IMR-90 (cell line): ENCODE measurements around the gene SLC39A11. TPM values are rescaled to one million over a fixed set of nuclear protein-coding genes. Genes with fewer than 3 reads are reported as not detected.

ENCODE experiments used
- ATAC-seq: fragments of 200-7000 bp; cut with Tn5 transposase; 2 replicates; pipeline ENCODE4 v1.9.1; 2020; ENCODE audit warnings: low read depth, mild to moderate bottlenecking, moderate library complexity
- BruUV-seq: library from RNA; stranded (reverse); fragments of 400-500 nt; replicated peaks from 2 replicates; lab custom pipeline; 2021; lab: Mats Ljungman, UMichigan
- CTCF ChIA-PET: fragments of 300-600 bp; formaldehyde crosslinking; extraction: SDS; loops from one replicate; lab custom pipeline; 2021; ENCODE audit warnings: antibody characterized with exemption; lab: Yijun Ruan, JAX
- POLR2A ChIA-PET: fragments of 300-600 bp; sonication (Branson Sonifier 250); formaldehyde crosslinking; loops from one replicate; lab custom pipeline; 2022; ENCODE audit warnings: antibody characterized with exemption; ENCODE audit not compliant: unreplicated experiment; lab: Charles Lee
- DNase-seq: peaks from one replicate; pipeline ENCODE4 v3.0.0; 2013
- H2AFZ ChIP-seq: replicated peaks from 2 replicates; pipeline ENCODE3; 2013; ENCODE audit warnings: low read length, mild to moderate bottlenecking; ENCODE audit not compliant: poor library complexity
- H2AK5ac ChIP-seq: 2 replicates; pipeline ENCODE4 v1.6.1; 2013; ENCODE audit warnings: low read depth, low read length, inconsistent platforms
- H2AK9ac ChIP-seq: replicated peaks from 2 replicates; pipeline ENCODE3; 2013; ENCODE audit warnings: mild to moderate bottlenecking, low read depth, low read length, moderate library complexity; ENCODE audit not compliant: poor library complexity
- H2BK120ac ChIP-seq: 2 replicates; pipeline ENCODE4 v1.6.1; 2013; ENCODE audit warnings: low read depth, low read length, inconsistent platforms
- H2BK15ac ChIP-seq: 3 replicates; pipeline ENCODE4 v1.6.1; 2013; ENCODE audit warnings: low read depth, low read length, inconsistent platforms
- H2BK20ac ChIP-seq: 2 replicates; pipeline ENCODE4 v1.6.1; 2013; ENCODE audit warnings: low read depth, mild to moderate bottlenecking, inconsistent platforms, low read length, moderate library complexity
- H2BK5ac ChIP-seq: 2 replicates; pipeline ENCODE4 v1.6.1; 2013; ENCODE audit warnings: mild to moderate bottlenecking, low read depth, low read length, inconsistent platforms; ENCODE audit not compliant: poor library complexity, severe bottlenecking
- H3K14ac ChIP-seq: replicated peaks from 2 replicates; pipeline ENCODE4 v1.6.1; 2013; ENCODE audit warnings: low read depth, low read length, inconsistent platforms
- H3K18ac ChIP-seq: 2 replicates; pipeline ENCODE4 v1.6.1; 2013; ENCODE audit warnings: low read depth, low read length, control low read depth
- H3K23ac ChIP-seq: 2 replicates; pipeline ENCODE4 v1.6.1; 2013; ENCODE audit warnings: low read depth, low read length, inconsistent platforms
- H3K27ac ChIP-seq: 2 replicates; pipeline ENCODE4 v1.5.1; 2013; ENCODE audit warnings: mild to moderate bottlenecking, control low read depth, low read length; ENCODE audit not compliant: insufficient read depth
- H3K27me3 ChIP-seq: 2 replicates; pipeline ENCODE4 v1.6.1; 2013; ENCODE audit warnings: low read length; ENCODE audit not compliant: control insufficient read depth, insufficient read depth
- H3K36me3 ChIP-seq: 2 replicates; pipeline ENCODE4 v1.6.1; 2013; ENCODE audit warnings: low read length, mixed read lengths; ENCODE audit not compliant: control insufficient read depth, insufficient read depth
- H3K4ac ChIP-seq: 2 replicates; pipeline ENCODE4 v1.6.1; 2013; ENCODE audit warnings: low read depth, low read length, inconsistent platforms
- H3K4me1 ChIP-seq: 2 replicates; pipeline ENCODE4 v1.6.1; 2013; ENCODE audit warnings: low read length, mixed read lengths; ENCODE audit not compliant: control insufficient read depth, insufficient read depth
- H3K4me2 ChIP-seq: 2 replicates; pipeline ENCODE4 v1.6.1; 2013; ENCODE audit warnings: low read depth, mild to moderate bottlenecking, control low read depth, low read length, moderate library complexity
- H3K4me3 ChIP-seq: 2 replicates; pipeline ENCODE4 v1.5.1; 2013; ENCODE audit warnings: low read depth, mild to moderate bottlenecking, control low read depth, low read length, moderate library complexity; ENCODE audit not compliant: insufficient read depth
- H3K56ac ChIP-seq: 2 replicates; pipeline ENCODE4 v1.6.1; 2013; ENCODE audit warnings: low read length, inconsistent platforms; ENCODE audit not compliant: insufficient read depth; ENCODE audit errors: extremely low read depth
- H3K79me1 ChIP-seq, 2 experiments: 2 replicates each; pipeline ENCODE4 v1.6.1; 2013; ENCODE audit warnings: low read length in 2 of 2, inconsistent platforms in 1 of 2, low read depth in 1 of 2
- H3K9ac ChIP-seq: 2 replicates; pipeline ENCODE4 v1.6.1; 2013; ENCODE audit warnings: low read depth, low read length, control low read depth
- H3K9me1 ChIP-seq: 2 replicates; pipeline ENCODE4 v1.6.1; 2013; ENCODE audit warnings: low read length, inconsistent platforms; ENCODE audit not compliant: insufficient read depth
- H3K9me3 ChIP-seq: 2 replicates; pipeline ENCODE4 v1.6.1; 2013; ENCODE audit warnings: low read length; ENCODE audit not compliant: control insufficient read depth, insufficient read depth
- H4K20me1 ChIP-seq: 2 replicates; pipeline ENCODE4 v1.6.1; 2013; ENCODE audit warnings: low read length, inconsistent platforms; ENCODE audit not compliant: insufficient read depth
- H4K5ac ChIP-seq: 2 replicates; pipeline ENCODE4 v1.6.1; 2013; ENCODE audit warnings: mild to moderate bottlenecking, low read depth, low read length, control low read depth
- H4K8ac ChIP-seq, 2 experiments: 2 replicates each; pipeline ENCODE4 v1.6.1; 2013; ENCODE audit warnings: low read depth in 2 of 2, low read length in 2 of 2, control low read depth in 1 of 2, inconsistent platforms in 1 of 2
- H4K91ac ChIP-seq: 2 replicates; pipeline ENCODE4 v1.6.1; 2013; ENCODE audit warnings: low read depth, low read length, inconsistent platforms; ENCODE audit not compliant: insufficient read depth
- BHLHE40 ChIP-seq: fragments of 150-350 bp; IDR thresholded peaks from 2 replicates; pipeline ENCODE4 v1.6.1; 2016; ENCODE audit warnings: mild to moderate bottlenecking, low read depth, low read length
- CEBPB ChIP-seq: IDR thresholded peaks from 2 replicates; pipeline ENCODE4 v1.6.1; 2012; ENCODE audit warnings: low read depth, low read length, improper control_type of control experiment
- CHD1 ChIP-seq: IDR thresholded peaks from 2 replicates; pipeline ENCODE4 v1.6.1; 2012; ENCODE audit warnings: low read depth, low read length, improper control_type of control experiment
- FOS ChIP-seq: fragments of 150-350 bp; IDR thresholded peaks from 2 replicates; pipeline ENCODE4 v1.6.1; 2016; ENCODE audit warnings: low read depth, low read length
- MAFK ChIP-seq: IDR thresholded peaks from 2 replicates; pipeline ENCODE4 v1.6.1; 2012; ENCODE audit warnings: low read depth, low read length, improper control_type of control experiment
- MAZ ChIP-seq: IDR thresholded peaks from 2 replicates; pipeline ENCODE4 v1.6.1; 2012; ENCODE audit warnings: low read depth, mild to moderate bottlenecking, low read length, improper control_type of control experiment, moderate library complexity, borderline replicate concordance
- MXI1 ChIP-seq: IDR thresholded peaks from 2 replicates; pipeline ENCODE4 v1.6.1; 2012; ENCODE audit warnings: low read depth, mild to moderate bottlenecking, low read length, moderate library complexity, borderline replicate concordance
- NFE2L2 ChIP-seq: fragments of 150-350 bp; IDR thresholded peaks from 2 replicates; pipeline ENCODE4 v1.6.1; 2016; ENCODE audit warnings: low read depth, mild to moderate bottlenecking, low read length
- POLR2A ChIP-seq: IDR thresholded peaks from 2 replicates; pipeline ENCODE4 v1.6.1; 2012; ENCODE audit warnings: mild to moderate bottlenecking, low read depth, low read length
- RAD21 ChIP-seq: IDR thresholded peaks from 2 replicates; pipeline ENCODE4 v1.6.1; 2012; ENCODE audit warnings: low read length, improper control_type of control experiment
- RCOR1 ChIP-seq: IDR thresholded peaks from 2 replicates; pipeline ENCODE4 v1.6.1; 2012; ENCODE audit warnings: mild to moderate bottlenecking, low read length, improper control_type of control experiment; ENCODE audit not compliant: insufficient replicate concordance
- RFX5 ChIP-seq: IDR thresholded peaks from 2 replicates; pipeline ENCODE4 v1.8.0; 2012; ENCODE audit warnings: low read depth, mild to moderate bottlenecking, low read length, moderate library complexity
- SMC3 ChIP-seq: fragments of 150-350 bp; IDR thresholded peaks from 2 replicates; pipeline ENCODE4 v1.6.1; 2016; ENCODE audit warnings: low read depth, mild to moderate bottlenecking, antibody characterized with exemption, low read length, moderate library complexity
- WGBS, 2 experiments: methylation state at CpG; one replicate each; pipeline versions ENCODE4 v1.1.5 to v1.1.7; 2013; ENCODE audit warnings: missing lambda C conversion rate in 2 of 2; ENCODE audit not compliant: insufficient read length in 1 of 2; ENCODE audit errors: extremely low coverage in 2 of 2; 5-methylcytosine and 5-hydroxymethylcytosine counted together
- dilution Hi-C: fragments of 300-500 bp; cut with HindIII; formaldehyde crosslinking; loops from one replicate; pipeline ENCODE4 v1.14.3; 2018; ENCODE audit warnings: low sequenced_read_pairs; ENCODE audit not compliant: unreplicated experiment
- in situ Hi-C: fragments of 300-500 bp; cut with MboI; formaldehyde crosslinking; loops from 3 replicates; pipeline ENCODE4 v1.14.3; 2019; ENCODE audit warnings: low sequenced_read_pairs, inconsistent platforms, mixed read lengths
- intact Hi-C: fragments of 100-400 bp; cut with micrococcal nuclease; formaldehyde crosslinking; loops from 2 replicates; pipeline ENCODE4 v1.10.0; 2022
- polyA plus RNA-seq, 3 experiments: library from polyadenylated mRNA; depleted of rRNA; stranded (reverse); fragments of >200 nt; gene quantifications; 2 replicates each; pipeline ENCODE4 v1.2.3, GENCODE V29; 2012; ENCODE audit warnings: low replicate concordance in 1 of 3
- total RNA-seq: library from RNA; depleted of rRNA; stranded (reverse); fragments of >200 nt; gene quantifications from 2 replicates; pipeline ENCODE4 v1.2.3, GENCODE V29; 2012
- TF ChIP-seq, protein P1 (sequence below): conservative IDR thresholded peaks from 2 replicates; pipeline ENCODE4 v1.5.1; 2012; ENCODE audit warnings: mild to moderate bottlenecking, low read depth, low read length, improper control_type of control experiment
- TF ChIP-seq, protein P2 (sequence below): fragments of 150-350 bp; IDR thresholded peaks from 2 replicates; pipeline ENCODE4 v1.6.1; 2017; ENCODE audit warnings: mild to moderate bottlenecking, antibody characterized with exemption, low read length, low read depth

The SLC39A11 gene
- total and polyA plus RNA-seq, 2 of the 4 experiments (the other 2 are of a cell fraction) = 8.8 to 14.3 TPM

DNA sequence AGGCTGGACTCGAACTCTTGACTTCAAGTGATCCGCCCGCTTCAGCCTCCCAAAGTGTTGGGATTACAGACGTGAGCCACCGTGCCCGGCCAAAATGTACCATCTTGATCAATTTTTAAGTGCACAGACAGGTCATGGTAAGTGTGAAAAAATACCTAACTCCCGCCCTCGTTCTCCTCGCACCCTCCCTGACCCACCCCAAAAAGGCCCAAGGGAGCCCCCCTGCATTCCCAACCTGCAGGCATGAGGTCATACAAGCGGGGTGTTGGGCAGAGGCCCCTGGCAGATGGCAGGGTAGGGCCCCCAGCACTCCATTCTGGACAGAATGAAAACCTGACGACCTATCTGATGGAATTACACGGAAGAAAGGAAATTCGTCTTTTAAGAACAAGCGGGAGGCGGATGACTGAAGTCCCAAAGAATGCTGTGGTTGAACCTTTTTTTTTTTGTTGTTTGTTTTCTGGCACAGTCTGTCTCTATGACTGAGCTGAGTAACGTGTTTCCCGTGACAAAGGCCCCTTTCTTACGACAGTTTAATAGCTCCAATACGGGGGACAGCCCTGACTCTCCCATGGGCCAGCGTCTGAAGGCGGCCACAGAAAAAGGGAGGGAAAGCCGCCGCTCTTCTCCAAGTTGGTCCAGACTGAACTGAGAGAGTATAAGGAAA lies 376.4 kb downstream of the SLC39A11 start:
- no TSS peak for BruUV-seq
- dilution Hi-C loops = no loop called here
- Histone ChIP-seq H2AK5ac (peak overlapping the region; percentile 76; the same call in 1 of the 2 replicates), H2BK15ac (peak overlapping the region; percentile 84), H2AFZ (peak overlapping the region; percentile 68), H3K9me3 (peaks cover 2% of the 10 kb centered on the region), H3K9me1 (peaks cover 11% of the 10 kb centered on the region), H3K18ac (peak overlapping the region; percentile 63), H3K27ac (peak overlapping the region; percentile 60), H4K91ac (peak overlapping the region; percentile 88), H3K56ac (peak overlapping the region; percentile 11; the same call in 1 of the 2 replicates), H2BK5ac (peak overlapping the region; percentile 56), H3K4ac (peak overlapping the region; percentile 92), H3K4me1 (peaks cover 3% of the 10 kb centered on the region; the same call in 1 of the 2 replicates), H3K36me3 (no peaks in the 10 kb centered on the region; the same call in 1 of the 2 replicates), H3K23ac (no peak overlapping the region), H4K8ac (peak overlapping the region; percentile 72 to 79; a peak in 3 of 4 replicates), H2AK9ac (no peak overlapping the region), H3K4me3 (no peak overlapping the region), H4K20me1 (no peaks in the 10 kb centered on the region), H4K5ac (no peak overlapping the region), H3K27me3 (no peaks in the 10 kb centered on the region), H2BK20ac (peak overlapping the region; percentile 95), H2BK120ac (peak overlapping the region; percentile 90), H3K9ac (no peak overlapping the region), H3K14ac (peak overlapping the region; percentile 73; the same call in 1 of the 2 replicates), H3K4me2 (peak overlapping the region; percentile 1; the same call in 1 of the 2 replicates), H3K79me1 (peaks cover 0 to 7% of the 10 kb centered on the region in 2 experiments; a peak in 1 of 4 replicates)
- ChIA-PET POLR2A (interaction anchor here (0.7 kb wide), 1 partner anchor 11 kb away, joined by 7 read pairs; no protein-coding TSS in a partner anchor), CTCF (interaction anchor here (0.7 to 1.8 kb wide), 3 partner anchors 156 to 161 kb away, joined by 3 to 7 read pairs (median 5); no protein-coding TSS in a partner anchor)
- ATAC-seq (peak; percentile 87), DNase-seq (peak; percentile 98)
- intact Hi-C loops = loop anchor here (2.0 kb wide), 1 partner anchor 155 kb away; no protein-coding TSS in a partner anchor
- in situ Hi-C loops = loop anchor here (10.0 kb wide), 1 partner anchor 141 kb away; no protein-coding TSS in a partner anchor
- 50% methylated on average over 6 of the region's 23 CpGs; no CpG with 5 or more reads in 1 of the 2 experiments for WGBS, 2 experiments
- TF ChIP-seq MXI1 (no peak), CHD1 (no peak), CEBPB (peak; percentile 62), MAFK (no peak), RFX5 (no peak), FOS (peak; percentile 71), SMC3 (peak; percentile 24; the same call in 1 of the 2 replicates), NFE2L2 (no peak), BHLHE40 (peak; percentile 92), POLR2A (peak; percentile 71), MAZ (no peak), RCOR1 (peak; percentile 60), RAD21 (peak; percentile 16)
- TF ChIP-seq, protein P1, sequence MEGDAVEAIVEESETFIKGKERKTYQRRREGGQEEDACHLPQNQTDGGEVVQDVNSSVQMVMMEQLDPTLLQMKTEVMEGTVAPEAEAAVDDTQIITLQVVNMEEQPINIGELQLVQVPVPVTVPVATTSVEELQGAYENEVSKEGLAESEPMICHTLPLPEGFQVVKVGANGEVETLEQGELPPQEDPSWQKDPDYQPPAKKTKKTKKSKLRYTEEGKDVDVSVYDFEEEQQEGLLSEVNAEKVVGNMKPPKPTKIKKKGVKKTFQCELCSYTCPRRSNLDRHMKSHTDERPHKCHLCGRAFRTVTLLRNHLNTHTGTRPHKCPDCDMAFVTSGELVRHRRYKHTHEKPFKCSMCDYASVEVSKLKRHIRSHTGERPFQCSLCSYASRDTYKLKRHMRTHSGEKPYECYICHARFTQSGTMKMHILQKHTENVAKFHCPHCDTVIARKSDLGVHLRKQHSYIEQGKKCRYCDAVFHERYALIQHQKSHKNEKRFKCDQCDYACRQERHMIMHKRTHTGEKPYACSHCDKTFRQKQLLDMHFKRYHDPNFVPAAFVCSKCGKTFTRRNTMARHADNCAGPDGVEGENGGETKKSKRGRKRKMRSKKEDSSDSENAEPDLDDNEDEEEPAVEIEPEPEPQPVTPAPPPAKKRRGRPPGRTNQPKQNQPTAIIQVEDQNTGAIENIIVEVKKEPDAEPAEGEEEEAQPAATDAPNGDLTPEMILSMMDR = no peak
- TF ChIP-seq, protein P2, sequence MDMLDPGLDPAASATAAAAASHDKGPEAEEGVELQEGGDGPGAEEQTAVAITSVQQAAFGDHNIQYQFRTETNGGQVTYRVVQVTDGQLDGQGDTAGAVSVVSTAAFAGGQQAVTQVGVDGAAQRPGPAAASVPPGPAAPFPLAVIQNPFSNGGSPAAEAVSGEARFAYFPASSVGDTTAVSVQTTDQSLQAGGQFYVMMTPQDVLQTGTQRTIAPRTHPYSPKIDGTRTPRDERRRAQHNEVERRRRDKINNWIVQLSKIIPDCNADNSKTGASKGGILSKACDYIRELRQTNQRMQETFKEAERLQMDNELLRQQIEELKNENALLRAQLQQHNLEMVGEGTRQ = no peak
